Naive B cell (primary cell): ENCODE results near the gene TANGO2. TPM values are rescaled to one million over a fixed set of nuclear protein-coding genes. Genes with fewer than 3 reads are reported as not detected.

Experiments
- ATAC-seq, 2 donors: fragments of 150-1000 bp; cut with Tn5 transposase; 2 replicates each; pipeline ENCODE4 v1.10.0; 2021; ENCODE audit warnings: low read depth in 2 of 2, mild to moderate bottlenecking in 2 of 2, moderate library complexity in 2 of 2
- DNase-seq: peaks from one replicate; pipeline ENCODE4 v3.0.0; 2022
- H3K27ac Mint-ChIP-seq, 6 donors: one replicate each; pipeline ENCODE4 v1.8.0; 2020 to 2022; ENCODE audit warnings: mild to moderate bottlenecking in 6 of 6, mixed read lengths in 6 of 6, moderate library complexity in 5 of 6, inconsistent platforms in 2 of 6
- H3K27me3 Mint-ChIP-seq, 3 donors: one replicate each; pipeline ENCODE4 v1.8.0; 2021 to 2022; ENCODE audit warnings: mixed read lengths in 3 of 3, mild to moderate bottlenecking in 1 of 3
- H3K36me3 Mint-ChIP-seq, 2 donors: one replicate each; pipeline ENCODE4 v1.8.0; 2020 to 2022; ENCODE audit warnings: mixed read lengths in 2 of 2, inconsistent platforms in 1 of 2, mild to moderate bottlenecking in 1 of 2
- H3K4me1 Mint-ChIP-seq, 3 donors: one replicate each; pipeline ENCODE4 v1.8.0; 2020 to 2022; ENCODE audit warnings: mixed read lengths in 3 of 3, inconsistent platforms in 1 of 3, mild to moderate bottlenecking in 1 of 3, moderate library complexity in 1 of 3
- H3K4me3 Mint-ChIP-seq, 8 donors: one replicate each; pipeline ENCODE4 v1.8.0; 2020 to 2022; ENCODE audit warnings: mild to moderate bottlenecking in 8 of 8, mixed read lengths in 8 of 8, moderate library complexity in 8 of 8, inconsistent platforms in 2 of 8
- H3K9me3 Mint-ChIP-seq, 7 donors: one replicate each; pipeline ENCODE4 v1.8.0; 2020 to 2022; ENCODE audit warnings: mixed read lengths in 7 of 7, mild to moderate bottlenecking in 5 of 7, inconsistent platforms in 2 of 7, moderate library complexity in 1 of 7
- polyA plus RNA-seq, 6 donors: library from polyadenylated mRNA; unstranded; fragments of 300-500 nt; fragmentation: Illumina TruSeq; gene quantifications; one replicate each; pipeline ENCODE4 v1.2.3, GENCODE V29; 2021; ENCODE audit warnings: low read depth in 6 of 6

TANGO2 gene
- polyA plus RNA-seq, 6 donors from 2014 or later = 24.3 to 46.1 (median 34.6) TPM

DNA sequence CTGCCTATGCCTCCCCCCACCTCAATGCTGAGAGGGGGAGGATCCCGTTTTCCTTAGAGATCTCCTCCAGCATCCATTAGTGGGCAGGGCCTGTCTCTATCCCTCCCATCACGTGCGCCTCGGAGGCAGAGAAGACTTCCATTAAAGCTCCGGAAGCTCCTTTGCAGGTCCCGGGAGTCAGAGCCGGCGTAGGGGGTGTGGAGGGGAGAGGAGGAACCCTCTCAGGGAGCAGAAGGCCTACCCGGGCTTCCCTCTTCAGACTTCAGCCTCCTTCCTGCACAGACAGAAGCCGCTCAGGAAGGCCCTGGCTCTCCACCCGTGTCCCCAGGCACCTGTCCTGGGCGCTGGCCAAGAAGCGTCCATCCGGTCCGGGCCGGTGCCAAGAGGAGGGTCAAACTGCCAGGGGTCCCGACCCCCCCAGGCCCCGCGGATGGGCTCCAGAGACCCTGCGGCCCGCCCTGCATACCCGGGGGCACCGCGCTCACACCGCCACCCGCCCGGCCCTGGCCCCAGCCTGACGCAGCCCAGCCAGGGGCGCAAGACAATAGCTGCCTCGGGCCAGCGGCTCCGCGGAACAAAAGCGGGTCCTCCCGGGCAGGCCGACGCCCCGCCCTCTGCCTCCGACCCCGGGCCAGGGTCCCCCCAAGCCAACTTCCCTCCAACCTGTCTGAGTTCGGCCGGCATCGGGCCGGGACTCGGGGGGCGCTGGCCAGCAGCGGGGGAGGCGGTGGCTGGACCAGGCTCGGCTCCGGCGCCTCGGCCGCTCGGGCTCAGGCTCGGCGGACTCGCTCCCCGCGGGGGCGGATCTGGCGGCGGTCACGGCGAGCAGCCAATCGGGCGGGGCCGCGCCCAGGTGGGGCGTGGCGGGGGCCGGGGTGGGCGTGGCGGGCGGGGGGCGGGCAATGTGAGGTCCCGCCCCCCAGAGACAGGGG, 34.2 kb upstream of the TANGO2 start:
- Mint-ChIP-seq H3K36me3 (no peaks in the 10 kb centered on the region), H3K4me1 (peaks cover 0 to 15% (median 9%) of the 10 kb centered on the region in 3 donors), H3K27ac (no peak overlapping the region), H3K9me3 (no peaks in the 10 kb centered on the region), H3K27me3 (peaks cover 0 to 11% (median 0%) of the 10 kb centered on the region in 3 donors), H3K4me3 (peak overlapping the region; percentile 71 to 88 (median 78))
- peak; percentile 67 for DNase-seq
- ATAC-seq = peak; percentile 87 to 90

DNA sequence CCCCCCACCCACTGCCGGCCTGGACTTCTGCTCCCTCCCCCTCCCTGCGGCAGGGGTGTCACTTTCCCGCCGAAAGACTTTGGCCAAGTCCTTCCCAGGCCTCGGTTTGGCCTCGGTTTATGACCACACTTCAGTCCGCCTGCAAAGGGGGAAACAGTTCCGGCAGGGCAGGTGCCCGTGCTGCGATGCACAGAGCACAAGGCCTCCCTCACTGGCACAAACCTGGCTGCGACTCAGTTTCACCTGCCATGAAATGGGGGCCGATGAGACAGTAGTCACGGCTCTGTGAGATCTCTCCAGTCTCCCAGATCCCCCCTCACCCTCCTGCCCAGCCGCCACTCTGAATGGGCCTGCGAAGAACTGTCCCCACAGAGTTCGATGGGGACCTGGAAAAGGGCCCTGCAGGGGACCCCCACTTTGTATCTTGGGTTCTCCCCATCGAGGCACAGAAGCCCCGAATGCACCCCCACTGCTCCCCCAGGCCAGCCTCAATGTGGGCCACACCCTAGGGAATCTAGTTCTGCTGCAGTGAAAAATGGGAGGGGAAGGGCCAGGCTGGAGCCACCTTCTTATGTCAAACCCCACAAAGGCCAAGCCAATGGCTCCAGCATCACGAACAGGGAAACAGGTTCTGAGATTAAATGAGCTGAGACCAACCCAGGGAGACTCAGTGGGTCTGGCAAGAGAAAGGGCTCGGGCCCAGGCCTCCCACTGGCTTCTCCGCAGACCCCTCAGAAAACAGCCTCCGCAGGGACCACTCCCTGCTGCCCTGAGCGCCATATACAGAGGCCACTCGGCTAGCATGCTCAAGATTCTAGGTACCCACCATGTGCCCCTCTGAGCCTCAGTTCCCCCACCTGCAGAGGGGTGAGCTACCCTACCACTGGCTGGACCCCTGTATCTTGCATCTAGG, 33.3 kb upstream of the TANGO2 start:
- ATAC-seq (no peak), DNase-seq (no peak)
- H3K27ac Mint-ChIP-seq = no peak overlapping the region
- no peaks in the 10 kb centered on the region for H3K9me3 Mint-ChIP-seq
- peaks cover 0 to 15% (median 9%) of the 10 kb centered on the region in 3 donors for H3K4me1 Mint-ChIP-seq
- peaks cover 0 to 6% (median 0%) of the 10 kb centered on the region in 3 donors for H3K27me3 Mint-ChIP-seq
- peak overlapping the region; percentile 33 to 82 (median 68) for H3K4me3 Mint-ChIP-seq
- no peaks in the 10 kb centered on the region for H3K36me3 Mint-ChIP-seq

DNA sequence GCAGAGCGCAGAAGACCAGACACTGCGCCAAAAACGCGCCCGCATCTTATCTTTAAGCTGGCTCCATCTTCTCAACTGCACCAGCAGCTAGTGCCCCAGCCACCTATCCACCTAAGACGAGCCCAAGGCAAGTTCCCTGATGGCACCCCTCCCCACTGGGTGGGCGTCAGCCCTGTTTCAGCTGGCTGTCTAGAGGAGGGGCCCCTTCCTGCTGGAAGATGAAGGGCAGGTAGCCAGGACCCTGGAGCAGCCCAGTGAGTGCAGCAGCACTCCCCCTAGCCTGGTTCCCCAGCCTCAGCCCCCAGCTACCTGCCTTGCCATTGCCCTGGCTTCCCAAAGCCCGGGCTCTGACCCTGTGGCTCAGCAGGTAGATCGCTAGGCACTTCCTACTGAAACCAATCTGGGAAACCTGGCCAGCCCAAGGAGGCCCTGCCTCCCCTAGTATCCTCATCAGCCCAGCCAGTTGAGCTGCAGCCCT, 32.5 kb upstream of the TANGO2 start:
- no peaks in the 10 kb centered on the region for H3K36me3 Mint-ChIP-seq
- ATAC-seq (no peak), DNase-seq (no peak)
- no peaks in the 10 kb centered on the region for H3K9me3 Mint-ChIP-seq
- H3K4me3 Mint-ChIP-seq = peak overlapping the region; percentile 33 to 80 (median 68)
- peaks cover 0 to 15% (median 9%) of the 10 kb centered on the region in 3 donors for H3K4me1 Mint-ChIP-seq
- peaks cover 0 to 6% (median 0%) of the 10 kb centered on the region in 3 donors for H3K27me3 Mint-ChIP-seq
- H3K27ac Mint-ChIP-seq = peak overlapping the region in 1 of 6 donors; percentile 80

DNA sequence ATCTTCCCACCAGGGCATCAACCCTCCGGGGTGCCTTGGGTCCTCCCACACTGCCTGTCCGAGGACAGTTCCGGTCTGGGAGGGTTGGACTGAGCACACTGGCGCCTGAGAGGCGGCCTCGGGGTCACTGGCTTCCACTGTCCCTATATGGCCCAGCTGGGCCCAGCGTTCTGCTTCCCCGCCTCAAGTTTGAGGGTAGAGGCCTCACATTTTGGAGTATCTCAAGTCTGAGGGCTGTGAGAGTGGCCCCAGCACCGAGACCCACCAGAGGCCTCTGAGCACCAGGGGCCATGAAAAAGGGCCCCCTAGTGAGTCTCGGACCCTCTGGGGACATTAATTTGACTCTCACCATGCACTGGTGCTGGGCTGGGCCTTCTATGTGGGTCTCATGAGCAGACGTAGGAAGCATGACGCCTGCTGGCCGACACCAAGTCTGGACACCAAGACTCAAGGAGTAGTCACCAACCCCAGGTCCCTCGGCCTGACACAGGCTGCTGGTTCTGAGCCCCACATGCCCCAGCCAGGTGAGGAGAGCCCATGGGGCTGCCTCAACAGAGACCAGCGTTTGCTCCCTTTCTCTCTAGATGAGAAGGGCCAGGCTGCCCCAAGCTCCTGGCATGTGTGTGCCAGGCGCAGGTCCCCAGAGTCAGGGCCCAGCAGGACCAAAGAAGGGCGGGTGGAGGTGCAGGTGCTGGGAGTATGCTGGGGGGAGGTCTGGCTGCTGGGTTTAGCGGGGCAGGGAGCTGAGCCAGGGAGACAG, 31.8 kb upstream of the TANGO2 start:
- H3K4me1 Mint-ChIP-seq = peaks cover 0 to 15% (median 9%) of the 10 kb centered on the region in 3 donors
- ATAC-seq (no peak), DNase-seq (no peak)
- no peak overlapping the region for H3K27ac Mint-ChIP-seq
- H3K36me3 Mint-ChIP-seq = no peaks in the 10 kb centered on the region
- H3K27me3 Mint-ChIP-seq = peaks cover 0 to 10% (median 6%) of the 10 kb centered on the region in 3 donors
- H3K9me3 Mint-ChIP-seq = no peaks in the 10 kb centered on the region
- H3K4me3 Mint-ChIP-seq = peak overlapping the region in 1 of 8 donors; percentile 61

DNA sequence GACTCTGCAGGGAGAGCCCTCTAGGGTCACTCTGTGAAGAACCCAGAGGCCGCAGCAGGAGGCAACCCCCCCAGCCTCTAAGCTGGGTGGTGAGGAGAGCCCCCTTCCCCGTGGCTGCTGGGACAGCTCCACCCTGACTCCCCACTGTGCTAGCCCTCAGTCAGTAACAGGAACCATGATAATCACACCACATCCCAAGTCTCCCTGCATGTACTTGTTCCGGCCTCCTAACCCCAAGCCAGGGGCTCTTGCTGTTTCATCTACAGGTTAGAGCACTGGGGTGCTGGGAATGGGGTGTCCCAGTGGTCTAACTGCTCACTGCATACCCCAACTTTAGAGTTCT, 31.2 kb upstream of the TANGO2 start:
- Mint-ChIP-seq H3K36me3 (no peaks in the 10 kb centered on the region), H3K4me1 (peaks cover 1 to 13% (median 9%) of the 10 kb centered on the region in 3 donors), H3K4me3 (no peak overlapping the region), H3K27me3 (peaks cover 0 to 15% (median 12%) of the 10 kb centered on the region in 3 donors), H3K9me3 (no peaks in the 10 kb centered on the region), H3K27ac (peak overlapping the region in 1 of 6 donors; percentile 47)
- ATAC-seq (no peak), DNase-seq (no peak)

DNA sequence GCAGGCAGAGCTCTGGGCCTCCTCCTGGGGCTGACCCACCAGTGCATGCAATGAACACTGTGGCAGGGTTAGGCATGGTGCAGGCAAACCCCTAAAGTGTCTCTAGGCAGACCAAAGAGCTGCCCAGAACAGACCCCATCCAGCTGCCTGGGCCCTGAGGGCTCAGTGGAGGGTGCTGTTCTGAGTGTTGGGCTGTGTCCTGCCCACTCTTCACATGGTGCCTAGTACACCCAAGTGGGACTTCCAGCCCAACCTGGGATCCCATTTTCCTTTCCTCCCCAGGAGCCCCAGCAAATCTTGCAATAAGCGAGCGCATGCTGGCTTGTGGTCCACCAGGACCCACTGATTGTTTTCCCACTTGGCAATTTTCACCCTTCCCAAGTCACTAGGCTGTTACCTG, 30.7 kb upstream of the TANGO2 start:
- H3K27me3 Mint-ChIP-seq = peaks cover 0 to 16% (median 14%) of the 10 kb centered on the region in 3 donors
- peaks cover 6 to 13% (median 9%) of the 10 kb centered on the region in 3 donors for H3K4me1 Mint-ChIP-seq
- no peaks in the 10 kb centered on the region for H3K36me3 Mint-ChIP-seq
- H3K4me3 Mint-ChIP-seq = no peak overlapping the region
- DNase-seq (no peak), ATAC-seq (no peak)
- H3K9me3 Mint-ChIP-seq = no peaks in the 10 kb centered on the region
- no peak overlapping the region for H3K27ac Mint-ChIP-seq

DNA sequence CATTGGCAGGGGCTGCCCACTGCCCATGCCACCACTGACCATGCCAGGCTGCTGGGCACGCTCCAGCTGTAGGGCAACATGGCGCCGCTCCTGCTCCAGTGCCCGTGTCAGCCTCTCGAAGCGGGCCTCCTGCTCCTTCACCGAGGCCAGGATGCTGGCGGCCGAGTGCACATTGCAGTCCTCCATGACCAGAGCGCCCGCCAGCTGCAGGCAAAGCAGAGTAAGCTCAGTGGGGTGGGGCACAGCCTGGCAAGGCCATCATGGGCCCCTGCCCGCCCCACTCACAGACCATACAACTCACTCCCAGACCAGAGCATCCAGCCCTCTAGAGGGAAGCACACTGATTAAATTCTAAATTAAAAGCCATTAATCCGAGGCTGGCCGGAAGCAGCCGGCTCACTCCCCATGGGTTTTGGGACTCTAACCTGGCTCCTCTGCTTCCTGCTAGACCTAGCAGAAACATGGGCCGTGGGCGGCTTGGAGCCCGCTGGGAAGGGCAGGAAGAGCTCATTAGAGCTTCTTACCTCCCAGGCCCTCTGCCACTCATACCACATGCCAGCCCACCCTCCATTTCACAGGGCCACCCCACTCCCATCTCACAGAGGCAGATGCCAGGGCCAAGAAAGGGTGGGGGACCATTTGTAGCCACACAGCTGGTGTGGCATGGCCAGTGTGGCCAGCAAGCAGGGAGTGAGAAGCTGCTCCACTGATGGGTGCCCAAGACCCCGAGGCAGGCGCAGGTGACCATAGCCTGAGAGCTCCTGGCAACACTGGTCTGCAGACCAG, 30.1 kb upstream of the TANGO2 start:
- Mint-ChIP-seq H3K4me3 (peak overlapping the region in 1 of 8 donors; percentile 37), H3K27me3 (peaks cover 0 to 18% (median 13%) of the 10 kb centered on the region in 3 donors), H3K27ac (peak overlapping the region in 1 of 6 donors; percentile 5), H3K36me3 (no peaks in the 10 kb centered on the region), H3K4me1 (peaks cover 7 to 13% (median 8%) of the 10 kb centered on the region in 3 donors), H3K9me3 (no peaks in the 10 kb centered on the region)
- no peak for DNase-seq
- no peak for ATAC-seq

DNA sequence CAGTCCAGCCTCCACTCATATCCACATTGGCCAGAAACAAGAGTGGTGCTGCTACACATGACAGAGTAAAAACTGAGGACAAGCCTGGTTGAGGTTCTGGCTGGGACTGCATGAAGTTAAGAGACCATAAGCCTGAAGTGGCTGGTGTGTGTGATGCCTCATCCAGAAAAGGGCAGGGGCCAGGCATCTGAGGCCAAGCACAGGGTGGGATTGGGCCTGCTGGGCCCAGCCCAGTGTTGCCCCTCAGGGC, 29.6 kb upstream of the TANGO2 start:
- Mint-ChIP-seq H3K27me3 (peaks cover 0 to 18% (median 14%) of the 10 kb centered on the region in 3 donors), H3K4me1 (peaks cover 3 to 11% (median 7%) of the 10 kb centered on the region in 3 donors), H3K4me3 (no peak overlapping the region), H3K9me3 (no peaks in the 10 kb centered on the region), H3K36me3 (no peaks in the 10 kb centered on the region), H3K27ac (peak overlapping the region in 2 of 6 donors; percentile 5 to 69)
- no peak for ATAC-seq
- DNase-seq = no peak

DNA sequence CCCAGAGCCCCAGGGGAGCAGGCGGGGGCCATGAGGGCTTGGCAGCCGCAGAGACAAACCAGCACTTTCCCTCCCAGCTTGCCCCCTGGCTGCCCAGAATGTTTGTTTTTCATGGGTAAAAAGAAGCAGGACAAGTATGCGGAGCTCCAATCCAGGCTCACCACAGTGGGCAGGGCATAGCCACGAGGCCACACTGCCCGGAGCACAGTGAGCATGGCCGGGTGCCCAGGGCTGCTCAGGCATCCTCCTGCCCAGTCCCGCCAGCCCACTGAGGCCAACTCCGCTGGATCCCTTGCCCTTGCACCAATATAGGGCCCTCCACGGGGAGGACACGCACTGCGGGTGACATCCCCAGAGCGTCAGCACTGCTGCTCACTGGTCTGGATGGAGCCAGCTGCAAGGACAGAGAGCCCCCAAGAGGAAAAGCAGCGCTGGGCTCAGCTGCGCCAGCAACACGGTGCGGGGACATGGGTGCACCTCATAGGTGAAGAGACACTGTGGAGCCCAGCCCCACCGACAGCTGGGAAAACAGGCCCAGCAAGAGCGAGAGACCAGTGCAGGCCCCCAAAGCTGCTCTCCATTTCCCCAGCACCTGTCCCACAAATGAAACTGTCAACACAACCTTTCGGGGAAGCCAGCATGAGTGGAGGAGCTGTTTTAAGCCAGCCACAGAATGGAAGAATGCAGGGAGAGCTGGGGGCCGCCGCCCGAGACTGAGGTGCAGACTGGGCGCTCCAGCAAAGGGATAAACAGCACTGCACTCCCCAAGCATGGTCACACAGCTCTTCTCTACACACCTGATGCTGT, 29.1 kb upstream of the TANGO2 start:
- Mint-ChIP-seq H3K4me1 (peaks cover 0 to 9% (median 7%) of the 10 kb centered on the region in 3 donors), H3K36me3 (no peaks in the 10 kb centered on the region), H3K27me3 (peaks cover 0 to 19% (median 18%) of the 10 kb centered on the region in 3 donors), H3K27ac (peak overlapping the region in 1 of 6 donors; percentile 69), H3K4me3 (no peak overlapping the region), H3K9me3 (no peaks in the 10 kb centered on the region)
- ATAC-seq (no peak), DNase-seq (no peak)

DNA sequence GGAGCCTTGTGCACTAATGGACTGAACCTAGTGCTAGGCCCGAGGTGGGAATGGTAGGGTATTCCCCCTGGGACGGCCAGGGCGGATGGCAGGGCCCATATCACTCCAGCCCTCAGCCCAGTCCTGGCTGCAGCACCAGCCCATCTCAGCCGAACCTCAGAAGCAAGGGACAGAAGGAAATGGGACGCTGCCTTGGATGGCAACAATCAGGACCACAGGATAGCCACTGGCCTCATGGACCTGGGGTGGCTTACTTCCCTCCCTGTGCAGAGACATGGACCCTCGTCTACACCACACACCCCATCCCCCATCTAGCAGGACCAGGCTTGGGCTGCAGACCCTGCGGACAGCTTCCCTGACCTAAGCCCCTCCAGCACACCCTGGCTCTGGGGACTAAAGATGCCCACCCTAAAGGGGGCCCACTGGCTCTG, 28.4 kb upstream of the TANGO2 start:
- DNase-seq = no peak
- ATAC-seq = no peak
- Mint-ChIP-seq H3K4me1 (peaks cover 0 to 7% (median 7%) of the 10 kb centered on the region in 3 donors), H3K27me3 (peaks cover 0 to 19% (median 18%) of the 10 kb centered on the region in 3 donors), H3K36me3 (no peaks in the 10 kb centered on the region), H3K27ac (peak overlapping the region in 1 of 6 donors; percentile 4), H3K9me3 (no peaks in the 10 kb centered on the region), H3K4me3 (no peak overlapping the region)

DNA sequence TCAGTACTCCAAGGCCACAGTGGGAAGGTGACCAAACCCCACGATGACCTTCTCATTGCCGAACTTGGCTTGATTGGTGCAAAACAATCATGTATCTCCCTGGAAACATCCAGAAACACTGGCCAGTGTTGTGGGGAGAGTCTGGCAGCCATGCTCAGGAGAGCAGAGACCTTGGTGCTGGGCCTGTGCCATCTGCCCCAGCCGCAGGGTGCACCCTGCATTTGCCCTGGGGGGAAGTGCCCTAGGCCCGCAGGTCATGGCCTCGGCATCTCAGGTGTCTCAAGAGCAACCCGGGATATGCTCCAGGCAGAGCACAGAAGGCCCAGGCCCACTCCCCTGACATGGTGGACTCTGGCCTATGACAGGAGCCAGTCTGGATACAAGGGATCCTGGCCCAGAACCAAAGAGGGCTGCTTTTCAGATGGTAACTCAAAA, 28.0 kb upstream of the TANGO2 start:
- H3K9me3 Mint-ChIP-seq = no peaks in the 10 kb centered on the region
- no peaks in the 10 kb centered on the region for H3K36me3 Mint-ChIP-seq
- no peak overlapping the region for H3K4me3 Mint-ChIP-seq
- no peak overlapping the region for H3K27ac Mint-ChIP-seq
- peaks cover 0 to 19% (median 18%) of the 10 kb centered on the region in 3 donors for H3K27me3 Mint-ChIP-seq
- H3K4me1 Mint-ChIP-seq = peaks cover 0 to 7% (median 2%) of the 10 kb centered on the region in 3 donors
- no peak for ATAC-seq
- no peak for DNase-seq
